NCI-H146 treated with DMSO at 0.1 percent for 48 hours (cell line): ENCODE measurements around the gene HEATR5B.
A peak's percentile ranks its signal among the peaks of the same experiment; 100 is the strongest.
"Not testable (repeated sequence)": the region's sequence is repeated elsewhere in the genome, so short reads cannot be mapped to it uniquely, and the experiment has no call there.

Experiments used
- DNase-seq: peaks from one replicate; lab custom pipeline; 2025; ENCODE audit not compliant: unreplicated experiment; lab: John Stamatoyannopoulos, UW

Gene HEATR5B

GRCh38 chr2:36982467-36982866 is 101.7 kb downstream of the HEATR5B start:
- DNase-seq = no peak

GRCh38 chr2:36981911-36982310 is 102.3 kb downstream of the HEATR5B start:
- no peak for DNase-seq

- not testable (repeated sequence) for DNase-seq
Observed at GRCh38 chr2:36979007-36979406, 105.2 kb downstream of the HEATR5B start.

- DNase-seq = no peak
Observed at GRCh38 chr2:36976065-36976464, 108.1 kb downstream of the HEATR5B start.

GRCh38 chr2:36975306-36975705 is 108.9 kb downstream of the HEATR5B start:
- no peak for DNase-seq

GRCh38 chr2:36973320-36973719 is 110.9 kb downstream of the HEATR5B start:
- DNase-seq = no peak

GRCh38 chr2:36971990-36972389 is 112.2 kb downstream of the HEATR5B start:
- no peak for DNase-seq

GRCh38 chr2:36967236-36967876 is 116.8 kb downstream of the HEATR5B start:
- peak; percentile 23 for DNase-seq

- DNase-seq = peak; percentile 89
Observed at GRCh38 chr2:36966370-36967235, 117.6 kb downstream of the HEATR5B start, which contains the start of gene STRN. Gene STRN (minus strand): TSS chr2:36966536. CDS start chr2:36966463, 73 bp downstream.

- DNase-seq = peak; percentile 40
Observed at GRCh38 chr2:36965751-36966369, 118.3 kb downstream of the HEATR5B start.

- DNase-seq = no peak
Observed at GRCh38 chr2:36965206-36965605, 119.0 kb downstream of the HEATR5B start.

- DNase-seq = no peak
Observed at GRCh38 chr2:36964496-36965058, 119.6 kb downstream of the HEATR5B start.

- no peak for DNase-seq
Observed at GRCh38 chr2:36963734-36964133, 120.4 kb downstream of the HEATR5B start.

- no peak for DNase-seq
Observed at GRCh38 chr2:36963106-36963505, 121.1 kb downstream of the HEATR5B start.

- no peak for DNase-seq
Observed at GRCh38 chr2:36960773-36961172, 123.4 kb downstream of the HEATR5B start.

GRCh38 chr2:36960005-36960675 is 124.0 kb downstream of the HEATR5B start:
- DNase-seq = no peak

GRCh38 chr2:36954977-36955607 is 129.1 kb downstream of the HEATR5B start:
- no peak for DNase-seq

GRCh38 chr2:36952748-36953197 is 131.4 kb downstream of the HEATR5B start:
- DNase-seq = no peak

GRCh38 chr2:36951574-36951973 is 132.6 kb downstream of the HEATR5B start:
- no peak for DNase-seq

- DNase-seq = no peak
Observed at GRCh38 chr2:36951027-36951518, 133.1 kb downstream of the HEATR5B start.
